Endothelial cell (in vitro differentiated cells): ENCODE measurements around the gene LACRT. TPM values are rescaled to one million over a fixed set of nuclear protein-coding genes. Genes with fewer than 3 reads are reported as not detected.

Experiments used
- DNase-seq: peaks from one replicate; pipeline ENCODE4 v3.0.0; 2021; ENCODE audit warnings: low spot score
- H3K27ac Mint-ChIP-seq: one replicate; pipeline ENCODE4 v1.8.0; 2021; ENCODE audit warnings: mixed read lengths, inconsistent platforms; ENCODE audit not compliant: unreplicated experiment
- H3K27me3 Mint-ChIP-seq: one replicate; pipeline ENCODE4 v1.8.0; 2021; ENCODE audit warnings: mild to moderate bottlenecking, moderate library complexity, mixed read lengths, inconsistent platforms; ENCODE audit not compliant: unreplicated experiment
- H3K36me3 Mint-ChIP-seq: one replicate; pipeline ENCODE4 v1.8.0; 2021; ENCODE audit warnings: mild to moderate bottlenecking, low read depth, mixed read lengths, inconsistent platforms; ENCODE audit not compliant: unreplicated experiment
- H3K4me1 Mint-ChIP-seq: one replicate; pipeline ENCODE4 v1.8.0; 2021; ENCODE audit warnings: mild to moderate bottlenecking, mixed read lengths, inconsistent platforms; ENCODE audit not compliant: unreplicated experiment
- H3K4me3 Mint-ChIP-seq: one replicate; pipeline ENCODE4 v1.8.0; 2021; ENCODE audit warnings: mild to moderate bottlenecking, mixed read lengths, inconsistent platforms; ENCODE audit not compliant: unreplicated experiment
- H3K9me3 Mint-ChIP-seq: one replicate; pipeline ENCODE4 v1.8.0; 2021; ENCODE audit warnings: mixed read lengths, inconsistent platforms; ENCODE audit not compliant: unreplicated experiment
- CTCF ChIP-seq: fragments of 200-600 bp; sonication (generic); IDR thresholded peaks from one replicate; pipeline ENCODE4 v1.5.0; 2021; ENCODE audit warnings: antibody characterized with exemption; ENCODE audit not compliant: unreplicated experiment
- long read RNA-seq: library from polyadenylated mRNA; unstranded; transcript quantifications from one replicate; pipeline ENCODE4 v2.0.0, GENCODE V29; 2020; ENCODE audit not compliant: unreplicated experiment
- total RNA-seq: library from RNA; stranded (reverse); fragmentation: NEBNext Ultra II Directional; extraction: Animal tissue kit (Norgen Biotek cat#: 25700); gene quantifications from one replicate; pipeline ENCODE4 v1.2.1, GENCODE V29; 2021; ENCODE audit not compliant: unreplicated experiment

LACRT gene
- not detected for total RNA-seq
- long read RNA-seq: 0 reads

GRCh38 chr12:54634795-54635194, at the start of gene LACRT:
LACRT (minus strand) TSS chr12:54634895; CDS start chr12:54634841, 54 bp downstream.
- Mint-ChIP-seq H3K27me3 (peaks cover 8% of the 10 kb centered on the region), H3K4me3 (peak within 1 kb of the TSS; percentile 12), H3K4me1 (no peaks in the 10 kb centered on the region), H3K27ac (no peak within 1 kb of the TSS), H3K9me3 (no peaks in the 10 kb centered on the region), H3K36me3 (no peaks in the 10 kb centered on the region)
- DNase-seq: no peak
- TF ChIP-seq CTCF: no peak

- peaks cover 5% of the 10 kb centered on the region for H3K36me3 Mint-ChIP-seq
- H3K9me3 Mint-ChIP-seq: no peaks in the 10 kb centered on the region
- H3K4me3 Mint-ChIP-seq: no peak overlapping the region
- no peak for DNase-seq
- H3K27me3 Mint-ChIP-seq: peaks cover 5% of the 10 kb centered on the region
- no peak for TF ChIP-seq CTCF
- peak overlapping the region; percentile 38 for H3K27ac Mint-ChIP-seq
- peaks cover 23% of the 10 kb centered on the region for H3K4me1 Mint-ChIP-seq
These were observed 48.7 kb upstream of the LACRT start for GRCh38 chr12:54683398-54683797.

GRCh38 chr12:54682674-54683073, 48.0 kb upstream of the LACRT start:
- no peaks in the 10 kb centered on the region for H3K9me3 Mint-ChIP-seq
- peaks cover 19% of the 10 kb centered on the region for H3K4me1 Mint-ChIP-seq
- peaks cover 5% of the 10 kb centered on the region for H3K36me3 Mint-ChIP-seq
- no peak for DNase-seq
- H3K27ac Mint-ChIP-seq: no peak overlapping the region
- H3K4me3 Mint-ChIP-seq: no peak overlapping the region
- H3K27me3 Mint-ChIP-seq: peaks cover 5% of the 10 kb centered on the region
- no peak for TF ChIP-seq CTCF

- Mint-ChIP-seq H3K9me3 (no peaks in the 10 kb centered on the region), H3K36me3 (no peaks in the 10 kb centered on the region), H3K4me1 (peaks cover 19% of the 10 kb centered on the region), H3K27me3 (peaks cover 3% of the 10 kb centered on the region), H3K27ac (no peak overlapping the region), H3K4me3 (no peak overlapping the region)
- DNase-seq: peak; percentile 58
- peak; percentile 73 for TF ChIP-seq CTCF
These were observed 45.7 kb upstream of the LACRT start for GRCh38 chr12:54680374-54680773.

- DNase-seq: no peak
- Mint-ChIP-seq H3K27ac (no peak overlapping the region), H3K9me3 (no peaks in the 10 kb centered on the region), H3K36me3 (no peaks in the 10 kb centered on the region), H3K4me3 (no peak overlapping the region), H3K27me3 (peaks cover 3% of the 10 kb centered on the region), H3K4me1 (peaks cover 2% of the 10 kb centered on the region)
- no peak for TF ChIP-seq CTCF
These were observed 43.4 kb upstream of the LACRT start for GRCh38 chr12:54678131-54678530.
